Activated CD8-positive, alpha-beta T cell treated with anti-CD3 and anti-CD28 coated beads for 36 hours (primary cell): ENCODE data around the gene CHST10. TPM values are rescaled to one million over a fixed set of nuclear protein-coding genes. Genes with fewer than 3 reads are reported as not detected.
"Not testable (repeated sequence)": the region's sequence is repeated elsewhere in the genome, so short reads cannot be mapped to it uniquely, and the experiment has no call there.

ENCODE experiments used
- ATAC-seq: fragments of 200-7000 bp; cut with Tn5 transposase; one replicate; pipeline ENCODE4 v1.10.0; 2021; ENCODE audit warnings: mild to moderate bottlenecking, moderate library complexity
- CTCF ChIA-PET: fragments of 350-600 bp; sonication (Branson Sonifier 250); formaldehyde crosslinking; loops from one replicate; lab custom pipeline; 2021; ENCODE audit warnings: antibody characterized with exemption; lab: Charles Lee
- POLR2A ChIA-PET: fragments of 350-600 bp; sonication (Branson Sonifier 250); formaldehyde crosslinking; loops from one replicate; lab custom pipeline; 2021; ENCODE audit warnings: antibody characterized with exemption; lab: Charles Lee
- DNase-seq: peaks from one replicate; pipeline ENCODE4 v3.0.0-alpha.2; 2020
- H3K27ac Mint-ChIP-seq: one replicate; pipeline ENCODE4 v1.8.0; 2021; ENCODE audit warnings: mild to moderate bottlenecking, mixed read lengths
- H3K27me3 Mint-ChIP-seq: one replicate; pipeline ENCODE4 v1.8.0; 2021; ENCODE audit warnings: mixed read lengths
- H3K36me3 Mint-ChIP-seq: one replicate; pipeline ENCODE4 v1.8.0; 2021; ENCODE audit warnings: low read depth, mixed read lengths
- H3K4me1 Mint-ChIP-seq: one replicate; pipeline ENCODE4 v1.8.0; 2021; ENCODE audit warnings: low read depth, mixed read lengths
- H3K4me3 Mint-ChIP-seq: one replicate; pipeline ENCODE4 v1.8.0; 2021; ENCODE audit warnings: mild to moderate bottlenecking, moderate library complexity, mixed read lengths
- H3K9me3 Mint-ChIP-seq: one replicate; pipeline ENCODE4 v1.8.0; 2021; ENCODE audit warnings: mixed read lengths
- CTCF ChIP-seq: fragments of 200-600 bp; IDR thresholded peaks from one replicate; pipeline ENCODE4 v1.8.0; 2022; ENCODE audit warnings: antibody characterized with exemption, mild to moderate bottlenecking
- intact Hi-C: fragments of 100-400 bp; cut with micrococcal nuclease; formaldehyde crosslinking; loops from one replicate; pipeline ENCODE4 v1.10.0; 2022
- total RNA-seq, 2 experiments: library from RNA; stranded (reverse); gene quantifications; one replicate each; pipeline ENCODE4 v1.2.3, GENCODE V29; 2021

The CHST10 gene
- total RNA-seq, 2 experiments from 2014 or later, result 9.5 to 10.5 TPM

DNA sequence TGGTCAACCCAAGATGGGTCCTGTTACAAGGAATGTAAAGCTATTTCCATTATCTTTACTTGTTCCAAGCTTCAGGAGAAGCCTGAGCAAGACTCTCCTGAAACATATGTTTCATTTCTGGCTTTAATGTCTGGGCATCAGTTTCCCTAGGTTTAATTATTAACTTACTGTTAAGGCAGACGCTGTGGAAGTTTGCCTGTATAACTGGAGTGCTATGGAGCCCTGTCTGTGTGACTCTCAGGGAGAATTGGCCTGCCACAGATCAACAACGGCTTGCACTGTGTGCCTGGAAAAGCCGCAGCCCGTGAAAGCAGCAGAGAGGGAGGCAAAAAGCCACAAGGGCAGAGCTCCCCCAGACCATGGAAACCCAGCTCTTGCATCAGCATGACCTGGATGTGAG, 73.0 kb downstream of the CHST10 start:
- intact Hi-C loops, result no loop called here
- no peak for ATAC-seq
- ChIA-PET CTCF (interaction anchor here (1.7 kb wide), 1 partner anchor 37 kb away, joined by 4 read pairs; no protein-coding TSS in a partner anchor), POLR2A (interaction anchor here (0.5 kb wide), 1 partner anchor 774 kb away, joined by 3 read pairs; no protein-coding TSS in a partner anchor)
- Mint-ChIP-seq H3K36me3 (no peaks in the 10 kb centered on the region), H3K4me3 (no peak overlapping the region), H3K27ac (no peak overlapping the region), H3K9me3 (peaks cover 2% of the 10 kb centered on the region), H3K4me1 (no peaks in the 10 kb centered on the region), H3K27me3 (peaks cover 17% of the 10 kb centered on the region)
- no peak for TF ChIP-seq CTCF
- DNase-seq, result no peak

- peaks cover 15% of the 10 kb centered on the region for H3K27me3 Mint-ChIP-seq
- H3K36me3 Mint-ChIP-seq, H3K27ac Mint-ChIP-seq, ATAC-seq, intact Hi-C loops, H3K4me1 Mint-ChIP-seq, H3K4me3 Mint-ChIP-seq, CTCF ChIA-PET, H3K9me3 Mint-ChIP-seq, DNase-seq, POLR2A ChIA-PET: not testable (repeated sequence)
Measured at GRCh38 chr2:100342466-100342865, 75.0 kb downstream of the CHST10 start.

Other genes with a start within 250 kb of the CHST10 start
- gene LONRF2, start 95.2 kb downstream of the CHST10 start, total RNA-seq, result under 1 TPM; 0.04 to 0.20 TPM
- not detected for gene NMS, start 52.8 kb upstream of the CHST10 start, total RNA-seq
- gene PDCL3, start 145.3 kb upstream of the CHST10 start, total RNA-seq, result 10 to 100 TPM; 31.9 to 35.7 TPM